Measurements from ENCODE around the gene KHNYN. TPM values are rescaled to one million over a fixed set of nuclear protein-coding genes. Genes with fewer than 3 reads are reported as not detected.

The KHNYN gene
- total and polyA plus RNA-seq, 9 donors = 35.1 to 84.8 (median 65.2) TPM

GRCh38 chr14:24458736-24459135 lies 29.0 kb downstream of the KHNYN start:
- DNase-seq = no peak
- H3K36me3 ChIP-seq = no peaks in the 10 kb centered on the region
- no peak for TF ChIP-seq POLR2A (IDR thresholded peaks at IDR 0.05)
- no peak for TF ChIP-seq EP300 (IDR thresholded peaks at IDR 0.05)
- TF ChIP-seq, protein P1, sequence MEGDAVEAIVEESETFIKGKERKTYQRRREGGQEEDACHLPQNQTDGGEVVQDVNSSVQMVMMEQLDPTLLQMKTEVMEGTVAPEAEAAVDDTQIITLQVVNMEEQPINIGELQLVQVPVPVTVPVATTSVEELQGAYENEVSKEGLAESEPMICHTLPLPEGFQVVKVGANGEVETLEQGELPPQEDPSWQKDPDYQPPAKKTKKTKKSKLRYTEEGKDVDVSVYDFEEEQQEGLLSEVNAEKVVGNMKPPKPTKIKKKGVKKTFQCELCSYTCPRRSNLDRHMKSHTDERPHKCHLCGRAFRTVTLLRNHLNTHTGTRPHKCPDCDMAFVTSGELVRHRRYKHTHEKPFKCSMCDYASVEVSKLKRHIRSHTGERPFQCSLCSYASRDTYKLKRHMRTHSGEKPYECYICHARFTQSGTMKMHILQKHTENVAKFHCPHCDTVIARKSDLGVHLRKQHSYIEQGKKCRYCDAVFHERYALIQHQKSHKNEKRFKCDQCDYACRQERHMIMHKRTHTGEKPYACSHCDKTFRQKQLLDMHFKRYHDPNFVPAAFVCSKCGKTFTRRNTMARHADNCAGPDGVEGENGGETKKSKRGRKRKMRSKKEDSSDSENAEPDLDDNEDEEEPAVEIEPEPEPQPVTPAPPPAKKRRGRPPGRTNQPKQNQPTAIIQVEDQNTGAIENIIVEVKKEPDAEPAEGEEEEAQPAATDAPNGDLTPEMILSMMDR (IDR thresholded peaks at IDR 0.05) = no peak
- no peak overlapping the region for H3K4me3 ChIP-seq
- no peaks in the 10 kb centered on the region for H3K4me1 ChIP-seq (ENCODE audit: insufficient read depth)
- H3K27ac ChIP-seq = no peak overlapping the region
- intact Hi-C loops (cut with DNase I) = no loop called here
- no peaks in the 10 kb centered on the region for H3K27me3 ChIP-seq
- no peaks in the 10 kb centered on the region for H3K9me3 ChIP-seq
- WGBS, 3 donors = 78 to 92% (median 81%) methylated on average over 1 of the region's 1 CpG

GRCh38 chr14:24459331-24459730 lies 29.6 kb downstream of the KHNYN start:
- Histone ChIP-seq H3K9me3 (no peaks in the 10 kb centered on the region), H3K4me1 (ENCODE audit: insufficient read depth) (no peaks in the 10 kb centered on the region), H3K36me3 (no peaks in the 10 kb centered on the region), H3K27me3 (no peaks in the 10 kb centered on the region), H3K27ac (no peak overlapping the region), H3K4me3 (no peak overlapping the region)
- intact Hi-C loops (cut with DNase I) = no loop called here
- WGBS, 3 donors = 76 to 85% (median 82%) methylated on average over 3 of the region's 3 CpGs
- TF ChIP-seq POLR2A (IDR thresholded peaks at IDR 0.05) (no peak), EP300 (IDR thresholded peaks at IDR 0.05) (no peak)
- TF ChIP-seq, protein P1 (IDR thresholded peaks at IDR 0.05) = no peak
- no peak for DNase-seq

DNA sequence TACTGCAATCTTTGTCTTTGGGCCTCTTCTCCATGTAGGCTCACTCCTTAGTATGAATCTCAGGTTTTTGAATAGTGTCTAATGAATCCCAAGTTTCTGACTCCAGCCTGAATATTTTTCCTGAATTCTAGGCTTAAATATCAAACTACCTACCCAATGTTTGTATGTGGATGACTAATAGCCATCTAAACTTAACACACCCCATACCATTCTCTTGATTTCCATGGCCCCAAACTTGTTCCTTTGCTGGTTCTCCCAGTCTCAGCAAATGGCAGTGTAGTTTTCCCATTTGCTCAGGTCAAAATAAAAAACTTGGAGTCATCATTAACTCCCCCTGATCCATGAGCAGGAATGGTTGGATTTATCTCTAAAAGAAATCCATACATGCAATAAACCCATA lies 31.6 kb downstream of the KHNYN start:
- Histone ChIP-seq H3K36me3 (no peaks in the 10 kb centered on the region), H3K4me3 (no peak overlapping the region), H3K27me3 (no peaks in the 10 kb centered on the region), H3K9me3 (no peaks in the 10 kb centered on the region), H3K4me1 (ENCODE audit: insufficient read depth) (no peaks in the 10 kb centered on the region), H3K27ac (no peak overlapping the region)
- intact Hi-C loops (cut with DNase I) = no loop called here
- DNase-seq = no peak
- no peak for TF ChIP-seq EP300 (IDR thresholded peaks at IDR 0.05)
- no peak for TF ChIP-seq POLR2A (IDR thresholded peaks at IDR 0.05)
- TF ChIP-seq, protein P1 (IDR thresholded peaks at IDR 0.05) = no peak

GRCh38 chr14:24463017-24463883 lies 33.5 kb downstream of the KHNYN start:
- TF ChIP-seq, protein P1 (IDR thresholded peaks at IDR 0.05) = no peak
- TF ChIP-seq EP300 (IDR thresholded peaks at IDR 0.05) (no peak), POLR2A (IDR thresholded peaks at IDR 0.05) (no peak)
- Histone ChIP-seq H3K36me3 (no peaks in the 10 kb centered on the region), H3K27me3 (no peaks in the 10 kb centered on the region), H3K4me3 (no peak overlapping the region), H3K9me3 (no peaks in the 10 kb centered on the region), H3K4me1 (ENCODE audit: insufficient read depth) (no peaks in the 10 kb centered on the region), H3K27ac (no peak overlapping the region)
- WGBS, 3 donors = 68 to 86% (median 70%) methylated on average over 5 of the region's 5 CpGs
- intact Hi-C loops (cut with DNase I) = no loop called here
- no peak for DNase-seq

Data from ovary (tissue), 9 donors.